Nephron progenitor cell (in vitro differentiated cells): ENCODE data around the gene CHIT1.

Experiments used
- DNase-seq: peaks from one replicate; pipeline ENCODE4 v3.0.0; 2021
- H3K27ac Mint-ChIP-seq: 2 replicates; pipeline ENCODE4 v1.8.0; 2021; ENCODE audit warnings: mild to moderate bottlenecking, moderate library complexity, mixed read lengths
- H3K27me3 Mint-ChIP-seq: 2 replicates; pipeline ENCODE4 v1.8.0; 2021; ENCODE audit warnings: mild to moderate bottlenecking, low read depth, mixed read lengths; ENCODE audit not compliant: poor library complexity
- H3K36me3 Mint-ChIP-seq: 2 replicates; pipeline ENCODE4 v1.8.0; 2021; ENCODE audit warnings: low read depth, mixed read lengths
- H3K4me1 Mint-ChIP-seq: 2 replicates; pipeline ENCODE4 v1.8.0; 2021; ENCODE audit warnings: mixed read lengths
- H3K4me3 Mint-ChIP-seq: 2 replicates; pipeline ENCODE4 v1.8.0; 2021; ENCODE audit warnings: mild to moderate bottlenecking, moderate library complexity, mixed read lengths
- H3K9me3 Mint-ChIP-seq: 2 replicates; pipeline ENCODE4 v1.8.0; 2021; ENCODE audit warnings: mild to moderate bottlenecking, moderate library complexity, mixed read lengths
- CTCF ChIP-seq: fragments of 200-600 bp; sonication (generic); IDR thresholded peaks from 2 replicates; pipeline ENCODE4 v1.5.0; 2021; ENCODE audit warnings: antibody characterized with exemption

CHIT1 gene

GRCh38 chr1:203182387-203182953 is 47.0 kb downstream of the CHIT1 start:
- no peak for DNase-seq
- Mint-ChIP-seq H3K9me3 (no peaks in the 10 kb centered on the region), H3K4me3 (no peak overlapping the region), H3K4me1 (peaks cover 47% of the 10 kb centered on the region), H3K36me3 (no peaks in the 10 kb centered on the region), H3K27ac (no peak overlapping the region), H3K27me3 (peaks cover 9% of the 10 kb centered on the region)
- TF ChIP-seq CTCF: no peak

GRCh38 chr1:203181586-203182386 is 47.7 kb downstream of the CHIT1 start:
- no peaks in the 10 kb centered on the region for H3K9me3 Mint-ChIP-seq
- H3K4me3 Mint-ChIP-seq: no peak overlapping the region
- H3K27me3 Mint-ChIP-seq: peaks cover 9% of the 10 kb centered on the region
- peaks cover 47% of the 10 kb centered on the region for H3K4me1 Mint-ChIP-seq
- TF ChIP-seq CTCF: no peak
- no peak for DNase-seq
- no peaks in the 10 kb centered on the region for H3K36me3 Mint-ChIP-seq
- H3K27ac Mint-ChIP-seq: no peak overlapping the region

GRCh38 chr1:203180611-203181330 is 48.7 kb downstream of the CHIT1 start:
- Mint-ChIP-seq H3K9me3 (no peaks in the 10 kb centered on the region), H3K27me3 (peaks cover 9% of the 10 kb centered on the region), H3K4me3 (no peak overlapping the region), H3K27ac (no peak overlapping the region), H3K4me1 (peaks cover 47% of the 10 kb centered on the region), H3K36me3 (no peaks in the 10 kb centered on the region)
- no peak for DNase-seq
- TF ChIP-seq CTCF: no peak

GRCh38 chr1:203179667-203180005 is 49.8 kb downstream of the CHIT1 start:
- H3K36me3 Mint-ChIP-seq: no peaks in the 10 kb centered on the region
- H3K4me1 Mint-ChIP-seq: peaks cover 41% of the 10 kb centered on the region
- no peak for TF ChIP-seq CTCF
- DNase-seq: no peak
- no peak overlapping the region for H3K27ac Mint-ChIP-seq
- no peaks in the 10 kb centered on the region for H3K9me3 Mint-ChIP-seq
- peaks cover 9% of the 10 kb centered on the region for H3K27me3 Mint-ChIP-seq
- no peak overlapping the region for H3K4me3 Mint-ChIP-seq

- no peak for DNase-seq
- no peaks in the 10 kb centered on the region for H3K36me3 Mint-ChIP-seq
- peaks cover 9% of the 10 kb centered on the region for H3K27me3 Mint-ChIP-seq
- no peaks in the 10 kb centered on the region for H3K9me3 Mint-ChIP-seq
- H3K27ac Mint-ChIP-seq: peak overlapping the region; percentile 43
- no peak overlapping the region for H3K4me3 Mint-ChIP-seq
- TF ChIP-seq CTCF: no peak
- peaks cover 44% of the 10 kb centered on the region for H3K4me1 Mint-ChIP-seq
Observed at GRCh38 chr1:203178821-203179666, 50.4 kb downstream of the CHIT1 start.
